ENCODE measurements around the gene ACTL7A. TPM values are rescaled to one million over a fixed set of nuclear protein-coding genes. Genes with fewer than 3 reads are reported as not detected.
"Not testable (repeated sequence)": the region's sequence is repeated elsewhere in the genome, so short reads cannot be mapped to it uniquely, and the experiment has no call there.

ACTL7A gene
- total RNA-seq, 1 donor from 2014 or later, result not detected

DNA sequence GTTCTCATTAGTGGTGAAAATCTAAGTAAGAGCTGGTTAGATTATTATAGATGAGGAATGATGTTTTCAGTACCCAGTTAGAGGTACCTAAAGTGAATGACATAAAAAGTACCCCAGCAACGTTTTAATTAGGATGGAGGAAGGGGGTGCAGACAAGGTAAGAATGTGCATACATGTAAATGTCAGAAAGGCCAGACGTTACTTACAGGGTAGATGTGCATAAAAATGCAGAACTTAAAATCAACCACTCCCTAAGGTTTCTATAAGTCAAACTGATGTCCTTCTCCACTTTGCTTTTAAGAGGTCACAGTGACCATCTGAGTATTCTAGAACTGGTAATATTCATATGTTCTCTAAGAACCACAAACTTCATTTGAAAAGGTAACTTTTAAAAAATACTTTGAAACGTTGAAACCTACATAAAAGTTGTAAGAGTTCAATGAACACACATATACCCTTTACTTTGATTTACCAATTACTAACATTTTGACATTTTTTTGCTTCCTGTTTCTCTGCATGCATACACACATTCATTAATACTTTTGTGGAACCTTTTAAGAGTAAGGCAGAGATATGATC, 18.8 kb downstream of the ACTL7A start:
- no peak for DNase-seq

DNA sequence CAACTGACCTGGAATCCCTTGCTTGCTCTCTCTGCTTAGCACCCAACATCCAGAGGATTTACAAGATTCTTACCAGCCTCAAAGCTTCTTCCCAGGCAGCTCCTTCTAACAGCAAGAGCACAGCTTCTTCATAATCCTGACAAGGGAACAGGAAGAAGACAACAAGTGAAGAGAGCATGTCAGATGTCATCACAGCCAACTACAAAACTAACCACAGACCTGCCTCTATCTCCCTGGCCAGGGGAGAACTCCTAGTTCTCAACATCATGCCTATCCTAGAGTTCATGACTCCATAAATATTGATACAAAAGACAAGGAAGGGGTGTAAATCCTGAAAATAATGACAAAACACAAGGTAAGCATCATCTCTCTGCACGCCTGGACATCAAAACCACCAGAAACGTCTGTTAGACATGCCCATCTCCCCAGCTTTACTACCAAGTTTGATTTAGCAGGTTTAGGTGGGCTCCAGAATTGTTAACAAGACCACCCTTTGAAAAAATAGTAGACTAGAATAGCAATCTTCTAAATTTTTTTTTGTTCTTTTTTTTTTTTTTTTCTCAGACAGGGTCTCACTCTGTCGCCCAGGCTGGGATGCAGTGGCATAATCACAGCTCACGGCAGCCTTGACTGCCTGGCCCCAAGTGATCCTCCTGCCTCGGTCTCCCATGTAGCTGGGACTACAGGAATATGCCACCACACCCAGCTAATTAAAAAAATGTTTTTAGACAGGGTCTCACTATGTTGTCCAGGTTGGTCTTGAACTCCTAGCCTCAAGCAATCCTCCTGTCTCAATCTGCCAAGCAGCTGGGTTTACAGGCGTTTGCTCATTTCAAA, 20.2 kb downstream of the ACTL7A start:
- DNase-seq, result no peak

DNA sequence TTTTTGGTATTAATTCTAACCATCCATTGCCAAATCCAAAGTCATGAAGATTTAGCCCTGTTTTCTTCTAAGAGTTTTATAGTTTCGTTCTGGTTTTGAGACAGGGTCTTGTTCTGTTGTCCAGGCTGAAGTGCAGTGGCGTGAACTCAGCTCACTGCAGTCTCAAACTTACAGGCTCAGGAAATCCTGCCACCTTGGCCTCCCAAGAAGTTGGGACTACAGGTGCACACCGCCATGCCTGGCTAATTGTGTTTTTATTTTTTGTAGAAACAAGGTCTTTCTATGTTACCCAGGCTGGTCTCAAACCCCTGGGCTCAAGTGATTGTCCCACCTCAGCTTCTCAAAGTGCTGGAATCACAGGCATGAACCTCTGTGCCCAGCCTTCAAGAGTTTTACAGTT, 21.0 kb downstream of the ACTL7A start:
- DNase-seq, result no peak

DNA sequence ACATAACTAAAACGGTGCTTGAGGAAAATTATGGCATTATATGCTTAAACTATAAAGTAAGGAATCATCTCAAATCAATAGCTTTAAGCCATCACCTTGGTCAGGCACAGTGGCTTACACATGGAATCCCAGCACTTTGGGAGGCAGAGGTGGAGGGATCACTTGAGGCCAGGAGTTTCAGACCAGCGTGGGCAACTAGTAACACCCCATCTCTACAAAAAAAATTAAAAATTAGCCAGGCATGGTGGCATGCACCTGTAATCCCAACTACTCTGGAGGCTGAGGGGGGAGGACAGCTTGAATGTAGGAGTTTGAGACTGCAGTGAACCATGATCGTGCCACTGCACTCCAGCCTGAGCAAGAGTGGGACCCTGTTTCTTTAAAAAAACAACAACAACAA, 22.6 kb downstream of the ACTL7A start:
- DNase-seq, result no peak

DNA sequence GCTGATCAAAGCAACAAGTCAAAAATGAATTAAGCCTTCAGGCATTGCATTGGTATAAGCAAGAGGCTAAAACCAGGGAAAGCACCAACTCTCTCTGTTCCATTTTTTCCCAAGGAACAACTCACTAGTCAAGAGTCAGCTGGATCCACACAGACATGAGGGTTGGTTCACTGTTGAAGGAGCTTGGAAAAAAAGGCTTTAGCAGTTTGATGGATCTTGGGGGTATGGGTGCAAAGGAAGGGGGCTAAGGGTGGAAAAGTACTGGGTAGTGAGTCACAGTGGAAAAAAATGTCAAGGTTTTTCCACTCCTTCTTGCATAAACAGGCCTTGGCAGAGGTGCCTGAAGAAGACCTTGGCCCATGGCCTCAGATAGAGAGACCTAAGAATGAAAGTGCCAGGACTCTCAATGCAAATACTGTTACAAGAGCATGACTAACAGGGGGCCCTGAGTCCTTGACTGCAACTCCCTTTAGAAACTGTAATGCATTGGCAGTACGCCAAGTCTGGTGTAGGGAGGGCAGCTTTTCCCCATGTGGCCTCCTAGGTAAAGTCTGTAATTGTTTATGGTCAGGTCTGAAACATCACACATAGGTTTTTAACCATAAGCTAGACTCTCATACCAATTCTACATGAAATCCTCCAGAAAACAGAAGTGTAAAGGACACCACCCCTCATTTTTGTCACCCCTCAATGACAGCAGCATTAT, 23.7 kb downstream of the ACTL7A start:
- DNase-seq, result peak; percentile 32

DNA sequence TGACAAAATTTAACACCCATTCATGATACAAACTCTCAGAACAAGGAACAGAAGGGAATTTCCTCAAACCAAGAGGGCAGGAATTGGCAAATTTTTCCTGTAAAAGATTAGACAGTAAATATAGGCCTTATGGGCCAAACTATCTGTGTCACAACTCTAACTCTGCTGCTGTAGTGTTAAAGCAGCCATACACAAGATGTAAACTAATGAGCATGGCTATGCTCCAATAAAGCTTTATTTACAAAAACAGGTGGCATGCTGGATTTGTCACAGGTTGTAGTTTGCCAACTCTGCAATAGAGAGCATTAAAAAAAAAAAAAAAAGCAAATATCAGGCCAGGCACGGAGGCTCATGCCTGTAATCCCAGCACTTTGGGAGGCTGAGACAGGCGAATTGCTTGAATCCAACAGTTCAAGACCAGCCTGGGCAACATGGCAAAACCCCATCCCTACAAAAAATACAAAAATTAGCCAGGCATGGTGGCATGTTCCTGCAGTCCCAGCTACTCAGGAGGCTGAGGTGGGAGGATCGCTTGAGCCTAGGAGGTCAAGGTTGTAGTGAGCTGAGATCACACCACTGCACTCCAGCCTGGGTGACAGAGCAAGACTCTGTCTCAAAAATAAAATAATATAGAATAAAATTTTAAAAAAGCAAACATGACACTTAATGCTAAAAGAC, 24.7 kb downstream of the ACTL7A start:
- not testable (repeated sequence) for DNase-seq

DNA sequence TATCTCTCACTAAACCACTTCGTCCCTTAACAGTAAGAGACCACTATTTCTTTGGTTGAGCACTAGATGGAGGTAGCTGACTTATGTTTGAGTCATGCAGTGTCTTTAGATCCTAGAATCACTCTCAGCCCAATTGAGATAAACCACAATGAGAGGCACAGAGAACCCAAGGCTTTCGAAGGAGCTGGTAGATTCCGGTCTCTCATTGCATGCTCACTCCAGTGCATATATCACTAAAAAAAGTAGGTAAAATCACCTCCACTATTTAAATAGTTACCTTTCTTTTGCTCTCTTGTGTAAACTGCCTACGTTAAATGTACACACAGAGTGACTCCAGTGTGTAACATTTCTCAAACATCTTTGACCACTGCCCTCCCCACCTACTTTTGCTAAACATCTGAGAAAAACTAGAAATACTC, 27.6 kb downstream of the ACTL7A start:
- DNase-seq, result peak; percentile 5

DNA sequence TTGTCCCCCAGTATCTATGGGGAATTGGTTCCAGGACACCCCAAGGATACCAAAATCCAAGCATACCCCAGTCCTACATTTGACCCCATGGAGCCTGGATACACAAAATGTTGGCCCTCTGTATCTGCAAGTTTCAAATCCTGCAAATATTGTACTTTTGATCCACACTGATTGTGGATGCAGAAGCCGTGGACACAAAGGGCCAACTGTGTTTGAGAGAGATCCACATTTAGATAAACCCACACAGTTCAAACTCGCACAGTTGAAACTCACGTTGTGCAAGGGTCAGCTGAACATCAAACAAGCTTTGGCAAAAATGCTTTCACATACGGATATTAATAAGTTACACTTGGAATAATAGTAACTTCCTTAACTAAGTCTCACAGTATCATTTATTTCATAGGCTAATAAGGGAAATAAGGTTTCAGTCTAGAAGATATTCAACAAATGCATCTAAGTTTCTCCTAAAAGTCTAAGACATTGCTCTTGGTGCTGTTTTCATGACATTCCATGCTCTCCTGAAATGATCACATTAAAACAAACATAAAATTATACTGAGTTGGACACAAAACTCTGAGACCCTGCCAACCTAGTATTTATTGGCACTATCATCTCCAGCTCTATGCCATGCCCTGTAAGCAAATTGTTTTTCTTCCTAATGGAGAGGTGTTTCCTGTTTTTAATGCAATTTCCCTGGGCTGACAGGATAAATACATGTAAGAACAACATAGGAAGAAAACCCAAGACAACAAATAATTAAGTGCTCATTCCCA, 32.3 kb downstream of the ACTL7A start:
- no peak for DNase-seq

DNA sequence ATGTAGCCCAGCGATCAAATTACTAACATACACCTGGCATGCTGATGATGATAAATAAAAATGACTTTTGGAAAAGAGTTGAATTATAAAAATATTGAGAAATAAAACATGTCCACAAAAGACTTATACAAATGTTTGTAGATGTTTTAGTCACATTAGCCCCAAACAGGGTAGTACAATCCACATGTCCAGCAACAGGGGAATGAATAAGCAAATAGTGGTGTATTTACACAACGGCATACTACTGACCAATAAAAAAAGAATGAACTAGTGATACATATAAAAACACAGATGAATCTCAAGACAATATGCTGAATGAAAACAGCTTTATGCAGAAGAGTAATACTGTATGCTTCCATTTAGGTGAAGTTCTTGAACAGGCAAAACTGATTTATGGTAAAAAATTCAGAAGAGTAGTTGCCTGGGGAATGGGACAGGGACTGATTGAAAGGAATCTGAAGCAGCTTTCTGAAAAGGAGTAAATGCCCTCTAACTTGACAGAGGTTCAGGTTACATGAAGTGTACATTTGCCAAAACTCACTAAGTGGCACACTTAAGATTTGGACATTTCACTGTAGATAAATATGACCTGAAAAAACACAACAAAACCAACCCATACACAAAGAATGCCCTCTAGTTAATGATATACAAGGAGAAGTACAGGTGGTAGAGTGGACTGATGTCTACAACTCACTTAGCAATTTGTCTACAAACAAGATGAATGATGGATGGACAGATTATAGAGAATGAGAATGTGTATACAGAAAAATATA, 35.4 kb downstream of the ACTL7A start:
- no peak for DNase-seq

DNA sequence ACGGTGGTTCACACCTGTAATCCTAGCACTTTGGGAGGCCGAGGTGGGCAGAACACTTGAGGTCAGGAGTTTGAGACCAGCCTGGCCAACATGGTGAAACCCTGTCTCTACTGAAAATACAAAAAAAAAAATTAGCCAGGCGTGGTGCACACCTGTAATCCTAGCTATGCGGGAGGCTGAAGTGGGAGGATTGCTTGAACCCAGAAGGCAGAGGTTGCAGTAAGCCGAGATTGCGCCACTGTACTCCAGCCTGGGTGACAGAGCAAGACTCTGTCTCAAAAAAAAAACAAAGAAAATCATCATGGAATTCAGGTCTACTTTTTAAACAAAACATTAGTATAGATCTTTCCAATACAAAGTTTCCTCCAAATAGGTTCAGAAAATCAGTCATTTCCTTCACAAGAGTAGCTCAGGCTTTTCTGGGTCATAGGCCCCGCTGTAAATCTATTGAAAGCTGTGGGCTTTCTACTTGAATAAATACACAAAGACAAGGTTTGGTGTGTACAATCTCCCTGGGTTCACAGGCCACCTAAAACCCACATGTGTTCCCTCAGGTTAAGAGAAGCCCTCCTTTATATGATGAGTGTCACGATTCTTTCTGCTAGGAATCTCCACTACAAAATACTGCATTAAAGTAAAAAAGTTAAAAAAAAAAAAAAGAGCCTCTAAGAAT, 37.1 kb downstream of the ACTL7A start:
- not testable (repeated sequence) for DNase-seq

DNA sequence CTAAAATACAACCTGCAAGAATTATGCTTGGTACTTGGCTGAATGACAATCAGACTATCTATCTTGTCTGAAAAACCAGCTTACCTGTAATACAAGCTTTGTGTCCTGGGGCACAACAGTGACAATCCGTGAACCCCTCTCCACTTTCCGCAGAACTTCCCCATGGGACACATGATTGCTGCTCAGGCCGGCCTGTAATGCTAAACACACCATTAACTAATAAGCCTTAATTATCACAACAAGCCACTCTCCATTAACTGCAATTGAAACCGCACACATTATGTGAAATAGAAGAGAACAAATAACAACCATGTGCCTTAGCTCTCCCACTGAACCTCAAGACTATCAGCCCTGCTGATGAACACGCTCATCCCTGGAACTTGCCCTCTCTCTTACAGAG, 38.1 kb downstream of the ACTL7A start:
- no peak for DNase-seq

DNA sequence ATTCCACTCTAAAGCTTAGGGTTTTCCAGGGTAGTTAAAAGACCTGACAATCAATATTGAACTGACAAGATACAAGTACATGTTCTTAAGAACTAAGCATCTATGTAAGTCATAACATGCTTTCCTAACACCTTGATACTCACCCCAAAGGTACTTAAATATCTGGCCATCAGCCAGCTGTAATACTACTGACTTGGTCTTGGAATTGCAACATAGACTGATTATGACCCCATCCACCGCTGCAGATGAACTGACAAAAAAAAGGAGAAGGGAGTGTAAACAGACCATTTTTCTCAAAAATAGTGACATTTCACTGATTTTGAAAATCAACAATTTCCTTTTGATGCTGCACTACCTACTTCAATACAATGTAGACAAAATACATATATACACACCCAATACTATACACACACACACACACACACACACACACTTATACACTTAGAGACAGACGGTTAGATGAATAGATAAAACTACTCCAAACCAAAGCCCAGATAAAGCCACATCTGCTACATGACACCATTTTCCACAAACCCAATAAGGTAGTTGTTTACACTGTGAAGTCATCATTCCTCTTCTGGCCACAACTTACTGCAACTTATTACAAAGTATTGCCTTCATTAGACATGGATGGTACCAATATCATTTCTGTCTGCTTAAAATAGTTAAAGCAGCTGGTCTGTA, 41.5 kb downstream of the ACTL7A start:
- DNase-seq, result no peak

DNA sequence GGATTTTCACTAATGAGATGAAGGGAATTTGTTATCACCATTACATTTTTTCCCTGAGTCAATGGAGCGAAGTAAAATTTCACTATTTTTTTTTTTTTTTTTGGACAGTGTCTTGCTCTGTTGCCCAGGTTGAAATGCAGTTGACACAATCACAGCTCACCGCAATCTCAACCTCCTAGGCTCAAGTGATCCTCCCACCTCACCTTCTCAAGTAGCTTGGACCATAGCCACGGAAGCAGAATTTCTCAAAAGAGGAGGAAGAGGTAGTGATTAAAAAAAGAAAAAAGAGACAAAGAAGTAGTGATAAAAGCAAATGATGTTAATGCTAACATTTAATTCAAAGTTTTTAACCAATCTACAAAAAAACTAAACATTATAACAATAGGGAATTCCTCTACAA, 42.1 kb downstream of the ACTL7A start:
- DNase-seq, result no peak

DNA sequence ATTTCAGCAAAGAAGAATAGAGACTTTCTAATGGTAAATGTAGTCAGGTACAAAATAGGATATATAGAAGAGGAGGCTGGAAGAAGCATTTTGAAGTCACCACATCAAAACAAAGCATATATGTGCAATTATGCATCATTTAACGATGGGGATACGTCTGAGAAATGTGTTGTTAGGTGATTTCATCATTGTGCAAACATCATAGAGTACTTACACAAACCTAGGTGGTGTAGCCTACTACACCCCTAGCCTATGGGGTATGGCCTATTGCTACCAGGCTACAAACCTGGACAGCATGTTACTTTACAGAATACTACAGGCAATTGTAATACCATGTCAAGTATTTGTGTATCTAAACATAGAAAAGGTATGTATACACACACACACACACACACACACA, 43.4 kb downstream of the ACTL7A start:
- DNase-seq, result no peak

DNA sequence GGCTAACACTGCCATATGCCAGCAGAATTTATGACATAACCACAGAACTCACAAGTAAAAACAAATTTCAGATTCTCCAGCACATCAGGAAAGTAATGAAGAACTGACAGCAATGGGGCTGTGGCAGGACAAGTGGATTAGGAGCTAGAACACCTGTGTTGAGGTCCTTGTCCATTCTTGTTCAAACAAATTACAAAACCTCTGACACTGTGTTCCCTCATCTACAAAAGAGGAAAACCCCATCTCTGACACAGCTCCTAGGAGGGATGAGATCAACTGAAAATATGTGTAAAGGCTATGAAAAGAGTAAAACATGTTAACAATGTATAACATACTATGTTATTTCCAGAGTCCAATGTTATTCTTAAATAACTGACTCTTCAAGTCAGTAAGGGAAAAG, 48.3 kb downstream of the ACTL7A start:
- DNase-seq, result no peak

DNA sequence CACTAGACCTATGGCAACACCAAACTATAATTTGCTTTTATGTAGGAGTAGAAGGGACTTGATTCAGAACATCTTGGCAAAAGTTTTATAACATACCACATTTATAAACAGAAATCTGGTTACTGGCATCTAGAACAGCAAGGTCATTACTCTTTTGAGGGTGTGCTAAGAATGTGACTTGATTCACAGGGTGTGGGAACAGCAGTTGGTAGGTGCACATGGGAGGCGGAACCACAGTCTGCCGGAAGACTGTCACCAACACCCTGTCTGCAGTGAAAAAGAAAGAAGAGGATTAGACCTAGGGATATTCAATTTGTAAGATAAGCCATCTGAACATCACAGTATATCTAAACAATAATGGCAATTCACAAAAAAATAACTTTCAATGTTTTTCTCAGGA, 48.8 kb downstream of the ACTL7A start:
- DNase-seq, result no peak

DNA sequence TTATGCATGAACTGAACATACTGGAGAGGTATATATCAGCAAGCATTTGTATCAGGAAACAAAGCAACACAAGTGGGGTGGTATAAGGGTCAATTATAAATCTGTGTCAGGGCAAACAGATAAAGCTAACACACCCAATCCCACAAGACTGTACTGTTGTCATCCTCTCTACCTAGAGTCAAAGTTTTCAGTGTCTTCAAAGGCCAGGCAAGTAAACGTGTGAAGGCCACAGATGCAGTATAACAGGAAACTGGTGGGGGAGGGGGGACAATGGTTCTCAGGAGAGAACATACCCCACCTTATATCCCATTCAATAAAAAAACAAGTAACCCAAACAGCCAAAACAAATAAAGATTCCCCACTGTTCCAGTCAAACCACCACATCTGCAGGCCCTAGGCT, 49.8 kb downstream of the ACTL7A start:
- DNase-seq, result no peak

Measured in tongue (tissue), 2 donors.